GM12878 (cell line): ENCODE measurements around the gene GABRR3. TPM values are rescaled to one million over a fixed set of nuclear protein-coding genes. Genes with fewer than 3 reads are reported as not detected.
A peak's percentile ranks its signal among the peaks of the same experiment; 100 is the strongest.

Source experiments
- ATAC-seq: fragments of 200-7000 bp; cut with Tn5 transposase; 3 replicates; pipeline ENCODE4 v1.9.1; 2020; ENCODE audit warnings: mild to moderate bottlenecking, moderate library complexity
- BruUV-seq: library from RNA; stranded (reverse); fragments of 400-500 nt; replicated peaks from 2 replicates; lab custom pipeline; 2021; lab: Mats Ljungman, UMichigan
- CTCF ChIA-PET: fragments of 300-600 bp; sonication (Branson Sonifier 250); formaldehyde crosslinking; extraction: SDS; loops from one replicate; lab custom pipeline; 2021; ENCODE audit warnings: inconsistent platforms; lab: Yijun Ruan, JAX
- POLR2A ChIA-PET: fragments of 350-600 bp; formaldehyde crosslinking; extraction: SDS; loops from one replicate; lab custom pipeline; 2021; ENCODE audit warnings: inconsistent platforms; lab: Charles Lee
- RAD21 ChIA-PET: fragments of 300-600 bp; sonication (Branson Sonifier 250); formaldehyde crosslinking; loops from one replicate; lab custom pipeline; 2023; ENCODE audit warnings: antibody characterized with exemption; ENCODE audit not compliant: unreplicated experiment; lab: Charles Lee
- SMC1A ChIA-PET: fragments of 300-600 bp; sonication (Branson Sonifier 250); formaldehyde crosslinking; loops from one replicate; lab custom pipeline; 2023; ENCODE audit not compliant: unreplicated experiment, uncharacterized antibody; lab: Charles Lee
- DNase-seq: peaks from one replicate; pipeline ENCODE4 v3.0.0-alpha.2; 2011; ENCODE audit warnings: low read depth, low spot score
- FAIRE-seq: peaks from 3 replicates; lab custom pipeline; 2011; peaks lifted over from hg19 to GRCh38; lab: Jason Lieb, UNC
- H2AFZ ChIP-seq: 2 replicates; pipeline ENCODE4 v1.6.0; 2011; ENCODE audit warnings: low read depth, low read length, control low read depth; ENCODE audit not compliant: control insufficient read depth
- H3K27ac ChIP-seq: 2 replicates; pipeline ENCODE4 v1.5.1; 2011; ENCODE audit warnings: control low read depth; ENCODE audit not compliant: control insufficient read depth, insufficient read depth
- H3K27me3 ChIP-seq, 2 experiments: replicated peaks in 1 of 2; 2 replicates each; pipeline versions ENCODE4 v1.6.0 to v1.6.1; 2011; ENCODE audit warnings: low read length in 1 of 2; ENCODE audit not compliant: control insufficient read depth in 2 of 2, insufficient read depth in 2 of 2
- H3K36me3 ChIP-seq, 2 experiments: 2 replicates each; pipeline ENCODE4 v1.5.1; 2011; ENCODE audit warnings: low read length in 1 of 2; ENCODE audit not compliant: control insufficient read depth in 2 of 2, insufficient read depth in 2 of 2
- H3K4me1 ChIP-seq: 2 replicates; pipeline ENCODE4 v1.6.1; 2011; ENCODE audit warnings: mild to moderate bottlenecking, low read length, moderate library complexity, mixed read lengths; ENCODE audit not compliant: control insufficient read depth, insufficient read depth
- H3K4me2 ChIP-seq: 2 replicates; pipeline ENCODE4 v1.6.0; 2011; ENCODE audit warnings: control low read depth; ENCODE audit not compliant: control insufficient read depth, insufficient read depth
- H3K4me3 ChIP-seq: fragments of 200-600 bp; sonication (generic); 2 replicates; pipeline ENCODE4 v1.5.1; 2016
- H3K79me2 ChIP-seq: 2 replicates; pipeline ENCODE4 v1.6.0; 2011; ENCODE audit warnings: low read length; ENCODE audit not compliant: control insufficient read depth, insufficient read depth
- H3K9ac ChIP-seq: 2 replicates; pipeline ENCODE4 v1.8.0; 2011; ENCODE audit warnings: low read length, control low read depth, mixed read lengths; ENCODE audit not compliant: control insufficient read depth, insufficient read depth
- H3K9me3 ChIP-seq: replicated peaks from 3 replicates; pipeline ENCODE4 v1.5.1; 2011; ENCODE audit warnings: mild to moderate bottlenecking, low read length; ENCODE audit not compliant: control insufficient read depth, insufficient read depth
- H4K20me1 ChIP-seq: 2 replicates; pipeline ENCODE4 v1.6.0; 2011; ENCODE audit not compliant: control insufficient read depth, insufficient read depth
- ASH2L ChIP-seq: fragments of 300-600, 200-600 bp; sonication (generic); IDR thresholded peaks from 2 replicates; pipeline ENCODE4 v1.6.1; 2017; ENCODE audit warnings: low read depth, mild to moderate bottlenecking, borderline replicate concordance
- BCL3 ChIP-seq: IDR thresholded peaks from 2 replicates; pipeline ENCODE4 v1.6.1; 2011; ENCODE audit warnings: borderline replicate concordance, low read depth, mild to moderate bottlenecking, moderate library complexity, low read length; ENCODE audit not compliant: insufficient read depth, poor library complexity, severe bottlenecking
- BRCA1 ChIP-seq: IDR thresholded peaks from 2 replicates; pipeline ENCODE4 v1.6.1; 2011; ENCODE audit warnings: low read depth, low read length, improper control_type of control experiment
- CBX3 ChIP-seq: fragments of 200-600 bp; sonication (generic); IDR thresholded peaks from 2 replicates; pipeline ENCODE4 v1.6.1; 2016; ENCODE audit warnings: low read depth, borderline replicate concordance
- CHD2 ChIP-seq: IDR thresholded peaks from 2 replicates; pipeline ENCODE4 v1.6.1; 2011; ENCODE audit warnings: low read depth, low read length, improper control_type of control experiment, borderline replicate concordance
- CHD4 ChIP-seq: fragments of 200-600 bp; sonication (generic); IDR thresholded peaks from 2 replicates; pipeline ENCODE4 v1.6.1; 2016; ENCODE audit warnings: mild to moderate bottlenecking
- E2F4 ChIP-seq: IDR thresholded peaks from 2 replicates; pipeline ENCODE4 v1.6.1; 2012; ENCODE audit warnings: low read depth, low read length, improper control_type of control experiment
- GABPA ChIP-seq: IDR thresholded peaks from 2 replicates; pipeline ENCODE4 v1.6.1; 2014; ENCODE audit warnings: antibody characterized with exemption, low read depth, mild to moderate bottlenecking, inconsistent platforms
- IRF5 ChIP-seq: fragments of 450-650 bp; IDR thresholded peaks from 2 replicates; pipeline ENCODE4 v1.6.1; 2017; ENCODE audit warnings: borderline replicate concordance
- MYB ChIP-seq: fragments of 150-350 bp; IDR thresholded peaks from 2 replicates; pipeline ENCODE4 v1.6.1; 2014; ENCODE audit warnings: mild to moderate bottlenecking, low read depth, low read length, borderline replicate concordance
- POU2F2 ChIP-seq: IDR thresholded peaks from 3 replicates; pipeline ENCODE4 v1.6.1; 2011; ENCODE audit warnings: low read depth, mild to moderate bottlenecking, low read length, borderline replicate concordance
- RAD51 ChIP-seq: fragments of 450-650 bp; IDR thresholded peaks from 2 replicates; pipeline ENCODE4 v1.6.1; 2016; ENCODE audit warnings: moderate library complexity, mild to moderate bottlenecking, inconsistent platforms
- RB1 ChIP-seq: fragments of 450-650 bp; formaldehyde crosslinking; IDR thresholded peaks from 2 replicates; pipeline ENCODE4 v1.6.1; 2017; ENCODE audit warnings: mild to moderate bottlenecking, borderline replicate concordance
- RELA ChIP-seq: fragments of 450-650 bp; IDR thresholded peaks from 2 replicates; pipeline ENCODE4 v1.8.0; 2014; ENCODE audit warnings: borderline replicate concordance; ENCODE audit not compliant: partially characterized antibody
- ZNF384 ChIP-seq: IDR thresholded peaks from 2 replicates; pipeline ENCODE4 v1.6.1; 2012; ENCODE audit warnings: low read depth, mild to moderate bottlenecking, low read length, improper control_type of control experiment, borderline replicate concordance
- WGBS: methylation state at CpG from one replicate; pipeline ENCODE4 v1.1.6; 2016; ENCODE audit warnings: low lambda C conversion rate; ENCODE audit not compliant: insufficient replicate concordance, insufficient coverage; ENCODE audit errors: missing lambda C conversion rate; 5-methylcytosine and 5-hydroxymethylcytosine counted together
- in situ Hi-C: fragments of 300-500 bp; cut with MboI; formaldehyde crosslinking; loops from 9 replicates; pipeline ENCODE4 v1.14.3; 2018; ENCODE audit warnings: mixed read lengths
- intact Hi-C: fragments of 100-400 bp; cut with micrococcal nuclease; formaldehyde crosslinking; loops from one replicate; pipeline ENCODE4 v1.14.2; 2022; ENCODE audit not compliant: unreplicated experiment
- polyA plus RNA-seq, 11 experiments: library from polyadenylated mRNA; depleted of rRNA in 4 of 11; unstranded in 6 of 11; stranded (reverse) in 5 of 11; fragments of >200 nt; fragmentation: Nextera tagmentation in 4 of 11; fragmentation: Illumina TruSeq in 1 of 11; extraction: Ambion mirVana in 4 of 11; extraction: Trizol in 1 of 11; gene quantifications; 1 replicate in 1 of 11; 2 replicates in 10 of 11; pipeline versions ENCODE4 v1.2.1 to v1.2.3, GENCODE V29; 2011 to 2016; ENCODE audit warnings: inconsistent platforms in 2 of 11, missing spikeins in 2 of 11, low read depth in 1 of 11
- total RNA-seq, 4 experiments: library from RNA; depleted of rRNA in 3 of 4; stranded (reverse); fragments of >200 nt in 3 of 4; fragmentation: Illumina TruSeq in 1 of 4; extraction: Trizol in 1 of 4; gene quantifications; 2 replicates each; pipeline versions ENCODE4 v1.2.1 to v1.2.3, GENCODE V29; 2013 to 2021

GABRR3 gene
- total and polyA plus RNA-seq, 10 of the 15 experiments (the other 5 are each of a cell fraction or from before 2014, with no cell fraction given), result not detected

GRCh38 chr3:97972976-97973375 lies 62.1 kb downstream of the GABRR3 start (continued):
- no peak for TF ChIP-seq CBX3
- TF ChIP-seq, all 136 proteins: peak for 0

GRCh38 chr3:97971679-97972567 lies 63.2 kb downstream of the GABRR3 start, which contains the start of gene RIOX2:
Gene RIOX2, minus strand, starts transcription at chr3:97972431. Its CDS starts 4,838 bp downstream, at chr3:97967593.
- RAD21 ChIA-PET, result interaction anchor here (0.9 to 1.0 kb wide), 2 partner anchors 12 to 55 kb away, joined by 3 to 4 read pairs; no protein-coding TSS in a partner anchor
- peak; percentile 21 for DNase-seq
- Histone ChIP-seq H4K20me1 (no peaks in the 10 kb centered on the region), H3K4me3 (peak within 1 kb of the TSS; percentile 74), H3K27ac (peak within 1 kb of the TSS; percentile 59), H3K9me3 (no peaks in the 10 kb centered on the region), H3K27me3 (no peaks in the 10 kb centered on the region), H3K4me1 (0 out of 2 replicates have a peak, but pooled peaks cover 3% of the 10 kb centered on the region), H2AFZ (peak within 1 kb of the TSS; percentile 94), H3K4me2 (peak within 1 kb of the TSS; percentile 94), H3K36me3 (no peaks in the 10 kb centered on the region), H3K9ac (peak within 1 kb of the TSS; percentile 86), H3K79me2 (peaks cover 40% of the 10 kb centered on the region)
- FAIRE-seq, result peak; percentile 84
- CTCF ChIA-PET, result interaction anchor here (0.7 to 1.3 kb wide), 5 partner anchors 51 to 188 kb away, joined by 3 to 4 read pairs (median 3); no protein-coding TSS in a partner anchor
- intact Hi-C loops, result loop anchor here (5.0 kb wide), 1 partner anchor 50 kb away; no protein-coding TSS in a partner anchor
- BruUV-seq, result TSS peak; percentile 71
- SMC1A ChIA-PET, result interaction anchor here (0.6 to 1.6 kb wide), 3 partner anchors 31 to 253 kb away, joined by 3 to 4 read pairs (median 3); no protein-coding TSS in a partner anchor
- WGBS, result under 1% methylated on average over 47 of the region's 82 CpGs
- peak; percentile 94 for ATAC-seq
- in situ Hi-C loops, result no loop called here
- POLR2A ChIA-PET, result interaction anchor here (0.8 to 1.6 kb wide), 2 partner anchors 11 to 21 kb away, joined by 3 read pairs; no protein-coding TSS in a partner anchor
- TF ChIP-seq IRF5 (no peak), RELA (peak; percentile 16), CHD2 (0 out of 2 replicates have a peak, but pooled peaks have one; percentile 12), E2F4 (no peak), ASH2L (peak; percentile 46; the same call in 1 of the 2 replicates), GABPA (no peak), ZNF384 (peak; percentile 68), POU2F2 (peak; percentile 36; the same call in 1 of the 3 replicates), RAD51 (peak; percentile 21; the same call in 1 of the 2 replicates), CHD4 (no peak), RB1 (0 out of 2 replicates have a peak, but pooled peaks have one; percentile 30), BCL3 (no peak), MYB (no peak), BRCA1 (no peak)
